Loucy (cell line): ENCODE measurements around the gene CORO2A.

Source experiments
- H2AFZ ChIP-seq: fragments of 200-600 bp; sonication (generic); 2 replicates; pipeline ENCODE4 v1.6.0; 2016; ENCODE audit warnings: antibody characterized with exemption, mild to moderate bottlenecking, low read length, moderate library complexity
- H3F3A ChIP-seq: fragments of 200-600 bp; 2 replicates; pipeline ENCODE4 v1.6.0; 2016; ENCODE audit warnings: antibody characterized with exemption, low read depth, mild to moderate bottlenecking
- H3K27me3 ChIP-seq: fragments of 200-600 bp; sonication (generic); 2 replicates; pipeline ENCODE4 v1.6.1; 2014; ENCODE audit warnings: low read length, mild to moderate bottlenecking; ENCODE audit not compliant: insufficient read depth, poor library complexity, severe bottlenecking
- H3K36me3 ChIP-seq: fragments of 200-600 bp; sonication (generic); 2 replicates; pipeline ENCODE4 v1.6.1; 2016; ENCODE audit warnings: low read length; ENCODE audit not compliant: insufficient read depth
- H3K4me1 ChIP-seq: fragments of 200-600 bp; sonication (generic); 2 replicates; pipeline ENCODE4 v1.5.1; 2014; ENCODE audit warnings: low read length, mild to moderate bottlenecking; ENCODE audit not compliant: insufficient read depth, poor library complexity, severe bottlenecking
- H3K4me2 ChIP-seq: fragments of 200-600 bp; sonication (generic); 2 replicates; pipeline ENCODE4 v1.6.0; 2014; ENCODE audit warnings: antibody characterized with exemption, low read length, low read depth, mild to moderate bottlenecking; ENCODE audit not compliant: poor library complexity, severe bottlenecking
- H3K4me3 ChIP-seq: fragments of 200-600 bp; sonication (generic); 2 replicates; pipeline ENCODE4 v1.5.1; 2014; ENCODE audit warnings: low read length, mild to moderate bottlenecking, mixed read lengths; ENCODE audit not compliant: poor library complexity, severe bottlenecking
- H3K79me2 ChIP-seq: fragments of 200-600 bp; sonication (generic); 2 replicates; pipeline ENCODE4 v1.6.1; 2014; ENCODE audit warnings: low read length; ENCODE audit not compliant: insufficient read depth
- H3K9ac ChIP-seq: fragments of 200-600 bp; sonication (generic); 2 replicates; pipeline ENCODE4 v1.6.0; 2014; ENCODE audit warnings: mild to moderate bottlenecking, low read depth, low read length, moderate library complexity; ENCODE audit not compliant: poor library complexity, severe bottlenecking
- H3K9me2 ChIP-seq: fragments of 200-600 bp; sonication (generic); replicated peaks from 2 replicates; pipeline ENCODE4 v1.6.1; 2016; ENCODE audit warnings: low read depth, low read length, mixed read lengths
- H3K9me3 ChIP-seq: fragments of 200-600 bp; sonication (generic); 2 replicates; pipeline ENCODE4 v1.6.1; 2014; ENCODE audit warnings: mild to moderate bottlenecking, antibody characterized with exemption, low read length, low read depth; ENCODE audit not compliant: insufficient read depth
- H4K20me1 ChIP-seq: fragments of 200-600 bp; sonication (generic); 2 replicates; pipeline ENCODE4 v1.6.0; 2014; ENCODE audit warnings: antibody characterized with exemption, low read length, mild to moderate bottlenecking; ENCODE audit not compliant: insufficient read depth, poor library complexity, severe bottlenecking
- CTCF ChIP-seq: fragments of 200-600 bp; sonication (generic); conservative IDR thresholded peaks from 2 replicates; pipeline ENCODE4 v1.5.1; 2014; ENCODE audit warnings: mild to moderate bottlenecking, antibody characterized with exemption, low read length
- EZH2phosphoT487 ChIP-seq: fragments of 200-600 bp; IDR thresholded peaks from 2 replicates; pipeline ENCODE4 v1.6.1; 2018; ENCODE audit warnings: antibody characterized with exemption, mild to moderate bottlenecking, moderate library complexity, borderline replicate concordance

CORO2A gene

GRCh38 chr9:98208635-98209034, 16.2 kb upstream of the CORO2A start:
- TF ChIP-seq CTCF (no peak), EZH2phosphoT487 (no peak)
- Histone ChIP-seq H3K36me3 (no peaks in the 10 kb centered on the region), H3K27me3 (no peaks in the 10 kb centered on the region), H3K79me2 (no peaks in the 10 kb centered on the region), H3K4me3 (no peak overlapping the region), H3K4me2 (no peak overlapping the region), H4K20me1 (no peaks in the 10 kb centered on the region), H2AFZ (no peak overlapping the region), H3K9me3 (no peaks in the 10 kb centered on the region), H3K4me1 (peaks cover 5% of the 10 kb centered on the region), H3K9ac (no peak overlapping the region), H3K9me2 (no peaks in the 10 kb centered on the region), H3F3A (no peaks in the 10 kb centered on the region)

- Histone ChIP-seq H4K20me1 (no peaks in the 10 kb centered on the region), H3K9me3 (no peaks in the 10 kb centered on the region), H3K4me2 (no peak overlapping the region), H3K9me2 (no peaks in the 10 kb centered on the region), H3K36me3 (no peaks in the 10 kb centered on the region), H3K4me3 (no peak overlapping the region), H3K79me2 (no peaks in the 10 kb centered on the region), H3K9ac (no peak overlapping the region), H2AFZ (no peak overlapping the region), H3K27me3 (no peaks in the 10 kb centered on the region), H3F3A (no peaks in the 10 kb centered on the region), H3K4me1 (peaks cover 5% of the 10 kb centered on the region)
- TF ChIP-seq CTCF (peak; percentile 22), EZH2phosphoT487 (no peak)
Observed at GRCh38 chr9:98207606-98208005, 15.2 kb upstream of the CORO2A start.

- H3K9me3 ChIP-seq: no peaks in the 10 kb centered on the region
- H4K20me1 ChIP-seq: no peaks in the 10 kb centered on the region
- no peak for TF ChIP-seq CTCF
- no peak for TF ChIP-seq EZH2phosphoT487
- H2AFZ ChIP-seq: 0 out of 2 replicates have a peak overlapping the region, but pooled peaks have one; percentile 78
- no peaks in the 10 kb centered on the region for H3K79me2 ChIP-seq
- H3K27me3 ChIP-seq: no peaks in the 10 kb centered on the region
- H3K9ac ChIP-seq: no peak overlapping the region
- no peak overlapping the region for H3K4me3 ChIP-seq
- H3K9me2 ChIP-seq: no peaks in the 10 kb centered on the region
- H3K4me2 ChIP-seq: no peak overlapping the region
- no peaks in the 10 kb centered on the region for H3F3A ChIP-seq
- H3K36me3 ChIP-seq: no peaks in the 10 kb centered on the region
- peaks cover 5% of the 10 kb centered on the region for H3K4me1 ChIP-seq
Observed at GRCh38 chr9:98206754-98207153, 14.3 kb upstream of the CORO2A start.
